Measurements from ENCODE around the gene NEUROD1.

NEUROD1 gene

DNA sequence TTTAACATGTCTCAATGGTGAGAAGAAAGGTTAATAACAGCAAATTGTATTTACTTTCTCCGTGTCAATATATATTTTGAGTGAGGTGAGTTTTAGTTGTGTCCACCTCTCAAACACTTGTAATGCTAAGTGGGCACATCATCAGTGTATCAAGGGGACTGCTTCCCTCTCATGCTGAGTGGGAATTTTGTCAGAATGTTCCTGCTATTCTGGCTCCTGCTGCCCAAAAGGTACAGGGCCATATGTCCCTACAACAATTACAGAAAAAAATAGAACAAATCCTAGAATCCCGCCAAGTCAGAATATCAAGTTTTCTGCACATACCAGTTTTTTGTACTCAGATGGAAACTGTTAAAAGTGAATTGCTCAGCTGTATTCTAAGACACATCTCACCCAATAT lies 18.0 kb downstream of the NEUROD1 start:
- H3K9ac ChIP-seq (ENCODE audit: low read length) = no peak overlapping the region
- H2AFZ ChIP-seq (ENCODE audit: low read depth, low read length, severe bottlenecking) = no peak overlapping the region
- no peak overlapping the region for H3K4me3 ChIP-seq (ENCODE audit: insufficient read depth, low read length, poor library complexity, severe bottlenecking)
- no peak overlapping the region for H3K4me2 ChIP-seq (ENCODE audit: low read depth, low read length, poor library complexity, severe bottlenecking)
- no peaks in the 10 kb centered on the region for H3K27me3 ChIP-seq (ENCODE audit: low read length)
- no peaks in the 10 kb centered on the region for H3F3A ChIP-seq (ENCODE audit: insufficient read depth)
- no peaks in the 10 kb centered on the region for H4K20me1 ChIP-seq (ENCODE audit: low read depth, low read length)
- H3K27ac ChIP-seq (ENCODE audit: low read depth, low read length) = no peak overlapping the region
- H3K9me2 ChIP-seq (replicated peaks; ENCODE audit: insufficient read depth, low read length) = no peaks in the 10 kb centered on the region
- H3K36me3 ChIP-seq (ENCODE audit: low read length) = no peaks in the 10 kb centered on the region
- no peak for TF ChIP-seq EZH2phosphoT487 (conservative IDR thresholded peaks at IDR 0.05; ENCODE audit: low read length)
- TF ChIP-seq CTCF (IDR thresholded peaks at IDR 0.05; ENCODE audit: insufficient read depth, low read length, poor library complexity, severe bottlenecking) = no peak
- no peaks in the 10 kb centered on the region for H3K79me2 ChIP-seq (ENCODE audit: insufficient read depth, low read length)
- no peaks in the 10 kb centered on the region for H3K9me3 ChIP-seq (ENCODE audit: insufficient read depth, low read length)

DNA sequence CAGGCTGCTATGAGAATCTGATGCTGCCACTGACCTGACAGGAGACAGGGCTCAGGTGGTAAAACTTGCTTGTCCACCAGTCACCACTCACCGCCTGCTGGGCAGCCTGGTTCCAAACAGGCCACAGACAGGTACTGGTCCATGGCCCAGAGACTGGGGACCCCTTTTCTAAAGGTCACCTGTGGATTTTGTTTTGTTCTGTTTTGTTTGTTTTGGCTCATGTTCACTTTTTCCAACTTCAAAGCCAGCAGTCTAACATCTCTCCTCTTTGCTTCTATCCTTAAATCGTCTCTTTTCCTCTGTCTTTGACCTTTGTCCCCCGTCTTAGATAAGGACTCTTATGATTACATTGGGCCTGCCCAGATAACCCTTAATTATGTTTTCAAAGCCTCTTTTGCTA lies 20.1 kb downstream of the NEUROD1 start:
- no peaks in the 10 kb centered on the region for H3K27me3 ChIP-seq (ENCODE audit: low read length)
- no peak overlapping the region for H3K4me3 ChIP-seq (ENCODE audit: insufficient read depth, low read length, poor library complexity, severe bottlenecking)
- H3K79me2 ChIP-seq (ENCODE audit: insufficient read depth, low read length) = no peaks in the 10 kb centered on the region
- H3K27ac ChIP-seq (ENCODE audit: low read depth, low read length) = no peak overlapping the region
- no peaks in the 10 kb centered on the region for H3K9me3 ChIP-seq (ENCODE audit: insufficient read depth, low read length)
- no peaks in the 10 kb centered on the region for H4K20me1 ChIP-seq (ENCODE audit: low read depth, low read length)
- H2AFZ ChIP-seq (ENCODE audit: low read depth, low read length, severe bottlenecking) = no peak overlapping the region
- TF ChIP-seq CTCF (IDR thresholded peaks at IDR 0.05; ENCODE audit: insufficient read depth, low read length, poor library complexity, severe bottlenecking) (no peak), EZH2phosphoT487 (conservative IDR thresholded peaks at IDR 0.05; ENCODE audit: low read length) (no peak)
- no peaks in the 10 kb centered on the region for H3K36me3 ChIP-seq (ENCODE audit: low read length)
- no peaks in the 10 kb centered on the region for H3F3A ChIP-seq (ENCODE audit: insufficient read depth)
- no peak overlapping the region for H3K4me2 ChIP-seq (ENCODE audit: low read depth, low read length, poor library complexity, severe bottlenecking)
- H3K9me2 ChIP-seq (replicated peaks; ENCODE audit: insufficient read depth, low read length) = no peaks in the 10 kb centered on the region
- H3K9ac ChIP-seq (ENCODE audit: low read length) = no peak overlapping the region

DNA sequence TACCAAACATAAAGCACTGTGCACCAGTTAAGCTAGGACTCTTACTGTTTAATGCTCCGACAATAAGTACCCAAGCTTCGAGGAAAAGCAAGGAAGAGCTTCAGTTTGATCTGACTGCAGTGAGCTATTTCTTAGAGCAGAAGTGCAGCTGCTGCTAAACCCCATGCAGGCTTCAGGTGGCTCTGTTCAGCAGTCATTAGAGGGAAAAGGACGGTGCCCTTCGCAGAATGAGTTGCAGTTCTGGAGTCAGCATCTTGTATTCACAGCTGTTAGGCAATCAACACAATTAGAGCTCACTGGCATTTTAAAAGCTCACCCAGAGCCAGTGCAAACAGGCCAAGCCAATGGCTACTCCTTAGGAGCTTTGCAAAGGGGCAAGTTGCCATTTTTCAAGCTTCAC lies 21.9 kb downstream of the NEUROD1 start:
- Histone ChIP-seq H3K27ac (ENCODE audit: low read depth, low read length) (no peak overlapping the region), H3K9me2 (replicated peaks; ENCODE audit: insufficient read depth, low read length) (no peaks in the 10 kb centered on the region), H3F3A (ENCODE audit: insufficient read depth) (no peaks in the 10 kb centered on the region), H2AFZ (ENCODE audit: low read depth, low read length, severe bottlenecking) (no peak overlapping the region), H4K20me1 (ENCODE audit: low read depth, low read length) (no peaks in the 10 kb centered on the region), H3K9me3 (ENCODE audit: insufficient read depth, low read length) (no peaks in the 10 kb centered on the region), H3K27me3 (ENCODE audit: low read length) (no peaks in the 10 kb centered on the region), H3K9ac (ENCODE audit: low read length) (no peak overlapping the region), H3K4me2 (ENCODE audit: low read depth, low read length, poor library complexity, severe bottlenecking) (no peak overlapping the region), H3K4me3 (ENCODE audit: insufficient read depth, low read length, poor library complexity, severe bottlenecking) (no peak overlapping the region), H3K36me3 (ENCODE audit: low read length) (no peaks in the 10 kb centered on the region), H3K79me2 (ENCODE audit: insufficient read depth, low read length) (no peaks in the 10 kb centered on the region)
- no peak for TF ChIP-seq EZH2phosphoT487 (conservative IDR thresholded peaks at IDR 0.05; ENCODE audit: low read length)
- TF ChIP-seq CTCF (IDR thresholded peaks at IDR 0.05; ENCODE audit: insufficient read depth, low read length, poor library complexity, severe bottlenecking) = no peak

GRCh38 chr2:181657379-181657778 lies 22.9 kb downstream of the NEUROD1 start:
- TF ChIP-seq CTCF (IDR thresholded peaks at IDR 0.05; ENCODE audit: insufficient read depth, low read length, poor library complexity, severe bottlenecking) (no peak), EZH2phosphoT487 (conservative IDR thresholded peaks at IDR 0.05; ENCODE audit: low read length) (no peak)
- Histone ChIP-seq H3K9me3 (ENCODE audit: insufficient read depth, low read length) (no peaks in the 10 kb centered on the region), H3K9me2 (replicated peaks; ENCODE audit: insufficient read depth, low read length) (no peaks in the 10 kb centered on the region), H3F3A (ENCODE audit: insufficient read depth) (no peaks in the 10 kb centered on the region), H3K4me3 (ENCODE audit: insufficient read depth, low read length, poor library complexity, severe bottlenecking) (no peak overlapping the region), H3K27ac (ENCODE audit: low read depth, low read length) (no peak overlapping the region), H2AFZ (ENCODE audit: low read depth, low read length, severe bottlenecking) (no peak overlapping the region), H3K36me3 (ENCODE audit: low read length) (no peaks in the 10 kb centered on the region), H3K79me2 (ENCODE audit: insufficient read depth, low read length) (no peaks in the 10 kb centered on the region), H4K20me1 (ENCODE audit: low read depth, low read length) (no peaks in the 10 kb centered on the region), H3K4me2 (ENCODE audit: low read depth, low read length, poor library complexity, severe bottlenecking) (peak overlapping the region; percentile 40), H3K9ac (ENCODE audit: low read length) (no peak overlapping the region), H3K27me3 (ENCODE audit: low read length) (no peaks in the 10 kb centered on the region)
